OCI-LY7 (cell line): ENCODE results near the gene GALNT5. TPM values are rescaled to one million over a fixed set of nuclear protein-coding genes. Genes with fewer than 3 reads are reported as not detected.

Experiments
- BruUV-seq: library from RNA; stranded (reverse); fragments of 400-500 nt; replicated peaks from 2 replicates; lab custom pipeline; 2021; lab: Mats Ljungman, UMichigan
- CTCF ChIA-PET: fragments of 300-600 bp; sonication (Branson Sonifier 250); formaldehyde crosslinking; loops from one replicate; lab custom pipeline; 2022; ENCODE audit warnings: antibody characterized with exemption; ENCODE audit not compliant: unreplicated experiment; lab: Charles Lee
- POLR2A ChIA-PET: fragments of 300-600 bp; sonication (Branson Sonifier 250); formaldehyde crosslinking; loops from one replicate; lab custom pipeline; 2022; ENCODE audit warnings: antibody characterized with exemption; lab: Charles Lee
- DNase-seq: peaks from one replicate; pipeline ENCODE4 v3.0.0-alpha.2; 2015; ENCODE audit warnings: low spot score
- H2AFZ ChIP-seq: fragments of 200-600 bp; sonication (generic), shearing (Covaris generic); 2 replicates; pipeline ENCODE4 v1.6.1; 2014; ENCODE audit warnings: mild to moderate bottlenecking, antibody characterized with exemption, low read length, moderate library complexity
- H3K27ac ChIP-seq: fragments of 200-600 bp; sonication (generic); 2 replicates; pipeline ENCODE4 v1.5.1; 2014; ENCODE audit warnings: mixed run types, low read depth, mild to moderate bottlenecking, moderate library complexity, low read length, inconsistent platforms; ENCODE audit not compliant: poor library complexity, severe bottlenecking
- H3K36me3 ChIP-seq: fragments of 200-600 bp; sonication (generic); 2 replicates; pipeline ENCODE4 v1.6.1; 2014; ENCODE audit warnings: mild to moderate bottlenecking, antibody characterized with exemption, low read length, moderate library complexity, mixed read lengths; ENCODE audit not compliant: insufficient read depth
- H3K4me1 ChIP-seq: fragments of 200-600 bp; sonication (generic); 2 replicates; pipeline ENCODE4 v1.5.1; 2014; ENCODE audit warnings: mild to moderate bottlenecking, low read length; ENCODE audit not compliant: insufficient read depth, poor library complexity, severe bottlenecking
- H3K4me2 ChIP-seq: fragments of 200-600 bp; sonication (generic); 2 replicates; pipeline ENCODE4 v1.6.1; 2014; ENCODE audit warnings: mild to moderate bottlenecking, low read length
- H3K4me3 ChIP-seq: fragments of 200-600 bp; sonication (generic); 2 replicates; pipeline ENCODE4 v1.5.1; 2014; ENCODE audit warnings: mild to moderate bottlenecking, low read depth, low read length; ENCODE audit not compliant: poor library complexity, severe bottlenecking
- H3K79me2 ChIP-seq: fragments of 200-600 bp; sonication (generic); 2 replicates; pipeline ENCODE4 v1.6.1; 2016; ENCODE audit warnings: low read depth, mild to moderate bottlenecking, low read length, moderate library complexity, mixed read lengths; ENCODE audit not compliant: insufficient read depth
- H3K9me2 ChIP-seq: fragments of 200-600 bp; sonication (generic); 2 replicates; pipeline ENCODE4 v1.6.1; 2016; ENCODE audit warnings: mild to moderate bottlenecking, low read length, mixed read lengths; ENCODE audit not compliant: insufficient read depth
- H3K9me3 ChIP-seq: fragments of 200-600 bp; sonication (generic); 2 replicates; pipeline ENCODE4 v1.6.1; 2014; ENCODE audit warnings: mild to moderate bottlenecking, mixed run types, low read length, mixed read lengths
- H4K20me1 ChIP-seq: fragments of 200-600 bp; sonication (generic); 2 replicates; pipeline ENCODE4 v1.6.1; 2014; ENCODE audit warnings: mild to moderate bottlenecking, antibody characterized with exemption, low read length, moderate library complexity, mixed read lengths; ENCODE audit not compliant: insufficient read depth
- EZH2phosphoT487 ChIP-seq: fragments of 200-600 bp; sonication (generic); IDR thresholded peaks from 2 replicates; pipeline ENCODE4 v1.6.1; 2018; ENCODE audit warnings: low read depth, borderline replicate concordance, mild to moderate bottlenecking, mixed run types, antibody characterized with exemption, low read length, moderate library complexity, mixed read lengths
- intact Hi-C: fragments of 100-400 bp; cut with micrococcal nuclease; formaldehyde crosslinking; loops from one replicate; pipeline ENCODE4 v1.10.0; 2022; ENCODE audit not compliant: unreplicated experiment
- total RNA-seq, 2 experiments: library from RNA; depleted of rRNA in 1 of 2; stranded (reverse); fragments of >200 nt in 1 of 2; shearing (Covaris generic) in 1 of 2; gene quantifications; 2 replicates each; pipeline ENCODE4 v1.2.3, GENCODE V29; 2014 to 2022
- TF ChIP-seq, protein P1 (sequence below): fragments of 200-600 bp; sonication (generic); conservative IDR thresholded peaks from 2 replicates; pipeline ENCODE4 v1.5.1; 2014; ENCODE audit warnings: mild to moderate bottlenecking, antibody characterized with exemption, low read length, moderate library complexity, mixed read lengths

GALNT5 gene
- total RNA-seq, 2 experiments from 2014 or later: not detected

DNA sequence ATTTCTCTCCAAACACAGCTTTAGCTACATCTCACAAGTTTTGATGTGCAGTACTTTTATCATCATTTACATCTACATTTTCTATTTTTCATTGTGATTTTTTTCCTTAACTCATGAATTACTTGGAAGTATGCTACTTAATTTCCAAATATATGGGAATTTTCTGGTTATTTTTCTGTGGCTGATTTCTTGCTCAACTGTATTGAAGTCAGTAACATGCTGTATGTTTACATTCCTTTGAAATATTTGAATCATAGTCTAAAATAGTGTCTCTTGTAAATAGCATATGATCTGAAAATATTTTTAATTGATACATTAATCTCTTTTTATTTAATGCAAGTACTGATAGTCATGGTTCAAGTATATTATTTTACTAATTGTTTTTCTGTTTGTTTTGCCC, 26.0 kb upstream of the GALNT5 start:
- H3K27ac ChIP-seq: no peak overlapping the region
- BruUV-seq: no TSS peak
- CTCF ChIA-PET: no interaction called here
- POLR2A ChIA-PET: interaction anchor here (0.6 to 0.7 kb wide), 2 partner anchors 55 to 417 kb away, joined by 4 to 5 read pairs; no protein-coding TSS in a partner anchor
- no peaks in the 10 kb centered on the region for H3K4me1 ChIP-seq
- H3K79me2 ChIP-seq: no peaks in the 10 kb centered on the region
- H3K4me3 ChIP-seq: no peak overlapping the region
- H3K4me2 ChIP-seq: no peak overlapping the region
- no peaks in the 10 kb centered on the region for H3K9me3 ChIP-seq
- no peak overlapping the region for H2AFZ ChIP-seq
- H3K9me2 ChIP-seq: no peaks in the 10 kb centered on the region
- no peaks in the 10 kb centered on the region for H4K20me1 ChIP-seq
- intact Hi-C loops: no loop called here
- no peaks in the 10 kb centered on the region for H3K36me3 ChIP-seq
- no peak for TF ChIP-seq EZH2phosphoT487
- TF ChIP-seq, protein P1, sequence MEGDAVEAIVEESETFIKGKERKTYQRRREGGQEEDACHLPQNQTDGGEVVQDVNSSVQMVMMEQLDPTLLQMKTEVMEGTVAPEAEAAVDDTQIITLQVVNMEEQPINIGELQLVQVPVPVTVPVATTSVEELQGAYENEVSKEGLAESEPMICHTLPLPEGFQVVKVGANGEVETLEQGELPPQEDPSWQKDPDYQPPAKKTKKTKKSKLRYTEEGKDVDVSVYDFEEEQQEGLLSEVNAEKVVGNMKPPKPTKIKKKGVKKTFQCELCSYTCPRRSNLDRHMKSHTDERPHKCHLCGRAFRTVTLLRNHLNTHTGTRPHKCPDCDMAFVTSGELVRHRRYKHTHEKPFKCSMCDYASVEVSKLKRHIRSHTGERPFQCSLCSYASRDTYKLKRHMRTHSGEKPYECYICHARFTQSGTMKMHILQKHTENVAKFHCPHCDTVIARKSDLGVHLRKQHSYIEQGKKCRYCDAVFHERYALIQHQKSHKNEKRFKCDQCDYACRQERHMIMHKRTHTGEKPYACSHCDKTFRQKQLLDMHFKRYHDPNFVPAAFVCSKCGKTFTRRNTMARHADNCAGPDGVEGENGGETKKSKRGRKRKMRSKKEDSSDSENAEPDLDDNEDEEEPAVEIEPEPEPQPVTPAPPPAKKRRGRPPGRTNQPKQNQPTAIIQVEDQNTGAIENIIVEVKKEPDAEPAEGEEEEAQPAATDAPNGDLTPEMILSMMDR: no peak
- no peak for DNase-seq

DNA sequence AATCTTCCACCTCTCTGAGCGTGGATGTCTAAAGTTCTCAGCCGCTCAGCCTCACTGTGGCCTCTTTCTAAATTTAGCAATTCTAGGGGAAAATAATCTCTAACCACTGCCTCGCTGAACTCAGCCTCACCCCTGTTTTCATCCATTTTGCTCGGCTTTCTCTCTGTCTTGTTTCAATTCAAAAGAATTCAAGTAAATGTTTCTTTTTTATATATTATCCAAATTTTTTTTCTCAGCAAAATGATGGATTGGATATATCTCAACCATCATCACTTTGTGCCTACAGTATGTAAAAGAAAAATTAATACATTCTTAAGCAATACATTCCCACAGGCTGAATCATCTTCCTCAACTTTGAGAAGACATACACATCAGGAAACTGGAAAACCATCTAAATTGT, 24.0 kb upstream of the GALNT5 start:
- H2AFZ ChIP-seq: no peak overlapping the region
- no peaks in the 10 kb centered on the region for H3K9me2 ChIP-seq
- no peaks in the 10 kb centered on the region for H3K4me1 ChIP-seq
- no peaks in the 10 kb centered on the region for H3K79me2 ChIP-seq
- no peak for DNase-seq
- H4K20me1 ChIP-seq: no peaks in the 10 kb centered on the region
- intact Hi-C loops: no loop called here
- ChIA-PET CTCF (no interaction called here), POLR2A (no interaction called here)
- H3K9me3 ChIP-seq: no peaks in the 10 kb centered on the region
- H3K27ac ChIP-seq: no peak overlapping the region
- no peaks in the 10 kb centered on the region for H3K36me3 ChIP-seq
- TF ChIP-seq EZH2phosphoT487: no peak
- TF ChIP-seq, protein P1: no peak
- no peak overlapping the region for H3K4me3 ChIP-seq
- no TSS peak for BruUV-seq
- H3K4me2 ChIP-seq: no peak overlapping the region

DNA sequence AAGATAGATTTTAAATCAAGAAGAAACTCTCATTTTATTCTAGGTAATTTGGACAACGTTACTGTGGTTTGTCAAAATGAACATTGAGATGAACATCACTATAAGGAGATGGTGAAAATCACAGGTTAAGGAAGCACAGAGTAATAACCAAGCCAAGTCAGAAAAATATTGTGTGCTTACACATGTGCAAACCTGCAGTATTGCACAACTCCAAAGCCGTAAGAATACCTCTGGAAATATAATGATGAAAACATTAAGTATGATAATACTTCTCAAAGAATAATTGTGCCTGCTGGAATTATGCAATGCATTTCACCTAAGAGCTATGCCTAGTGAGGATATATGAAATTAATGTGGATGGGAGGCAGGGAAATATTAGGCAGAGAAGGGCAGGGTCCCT, 21.1 kb upstream of the GALNT5 start:
- no peak for DNase-seq
- POLR2A ChIA-PET: no interaction called here
- no peak overlapping the region for H2AFZ ChIP-seq

More for the DNA sequence above, 21.1 kb upstream of the GALNT5 start:
- no peaks in the 10 kb centered on the region for H3K9me2 ChIP-seq
- H3K4me2 ChIP-seq: no peak overlapping the region
- H3K36me3 ChIP-seq: no peaks in the 10 kb centered on the region
- no peaks in the 10 kb centered on the region for H3K9me3 ChIP-seq
- H3K4me3 ChIP-seq: no peak overlapping the region
- H4K20me1 ChIP-seq: no peaks in the 10 kb centered on the region
- H3K4me1 ChIP-seq: no peaks in the 10 kb centered on the region
- H3K27ac ChIP-seq: no peak overlapping the region
- TF ChIP-seq, protein P1: no peak
- TF ChIP-seq EZH2phosphoT487: no peak
- CTCF ChIA-PET: no interaction called here
- intact Hi-C loops: no loop called here
- BruUV-seq: no TSS peak
- no peaks in the 10 kb centered on the region for H3K79me2 ChIP-seq
